GM23248 (cell line): ENCODE data around the gene PDZK1. TPM values are rescaled to one million over a fixed set of nuclear protein-coding genes. Genes with fewer than 3 reads are reported as not detected.

Experiments used
- DNase-seq: peaks from one replicate; pipeline ENCODE4 v3.0.0-alpha.2; 2015
- H2AFZ ChIP-seq: fragments of 200-600 bp; sonication (generic); 2 replicates; pipeline ENCODE4 v1.6.1; 2016; ENCODE audit warnings: antibody characterized with exemption
- H3F3A ChIP-seq: fragments of 200-600 bp; sonication (generic); 2 replicates; pipeline ENCODE4 v1.6.1; 2016; ENCODE audit warnings: mild to moderate bottlenecking, antibody characterized with exemption, mixed run types; ENCODE audit not compliant: insufficient read depth
- H3K27ac ChIP-seq: fragments of 200-600 bp; sonication (generic); 2 replicates; pipeline ENCODE4 v1.5.1; 2016; ENCODE audit warnings: mild to moderate bottlenecking
- H3K27me3 ChIP-seq: fragments of 200-600 bp; sonication (generic); replicated peaks from 2 replicates; pipeline ENCODE4 v1.6.1; 2016; ENCODE audit warnings: mild to moderate bottlenecking; ENCODE audit not compliant: insufficient read depth
- H3K36me3 ChIP-seq: fragments of 200-600 bp; sonication (generic); 2 replicates; pipeline ENCODE4 v1.6.1; 2016; ENCODE audit warnings: low read depth, mild to moderate bottlenecking
- H3K4me1 ChIP-seq: fragments of 200-600 bp; sonication (generic); 2 replicates; pipeline ENCODE4 v1.6.1; 2016; ENCODE audit warnings: mild to moderate bottlenecking; ENCODE audit not compliant: insufficient read depth
- H3K4me2 ChIP-seq: fragments of 200-600 bp; sonication (generic); one replicate; pipeline ENCODE4 v1.6.1; 2016; ENCODE audit warnings: mild to moderate bottlenecking; ENCODE audit not compliant: unreplicated experiment
- H3K4me3 ChIP-seq: fragments of 200-600 bp; sonication (generic); 2 replicates; pipeline ENCODE4 v1.5.1; 2016; ENCODE audit warnings: mild to moderate bottlenecking
- H3K79me2 ChIP-seq: fragments of 200-600 bp; sonication (generic); 2 replicates; pipeline ENCODE4 v1.6.1; 2016; ENCODE audit warnings: mild to moderate bottlenecking; ENCODE audit not compliant: insufficient read depth
- H3K9ac ChIP-seq: fragments of 200-600 bp; sonication (generic); 2 replicates; pipeline ENCODE4 v1.6.1; 2016; ENCODE audit warnings: mild to moderate bottlenecking
- H3K9me2 ChIP-seq: fragments of 200-600 bp; sonication (generic); 2 replicates; pipeline ENCODE4 v1.6.1; 2016; ENCODE audit warnings: mixed run types, mild to moderate bottlenecking, moderate library complexity; ENCODE audit not compliant: insufficient read depth
- H3K9me3 ChIP-seq: fragments of 200-600 bp; sonication (generic); one replicate; pipeline ENCODE4 v1.6.1; 2017; ENCODE audit warnings: low read depth
- H4K20me1 ChIP-seq: fragments of 200-600 bp; sonication (generic); 2 replicates; pipeline ENCODE4 v1.6.0; 2016; ENCODE audit not compliant: insufficient read depth
- EZH2 ChIP-seq: fragments of 200-600 bp; sonication (generic); IDR thresholded peaks from 2 replicates; pipeline ENCODE4 v1.6.1; 2018; ENCODE audit warnings: antibody characterized with exemption, mild to moderate bottlenecking; ENCODE audit not compliant: insufficient read depth, poor library complexity, severe bottlenecking
- EZH2phosphoT487 ChIP-seq: fragments of 200-600 bp; sonication (generic); IDR thresholded peaks from 2 replicates; pipeline ENCODE4 v1.6.1; 2018; ENCODE audit warnings: antibody characterized with exemption, moderate library complexity, mild to moderate bottlenecking, low read depth; ENCODE audit not compliant: insufficient read depth
- WGBS, 2 experiments: methylation state at CpG; one replicate each; pipeline ENCODE4 v1.1.6; 2015 to 2017; ENCODE audit warnings: low lambda C conversion rate in 2 of 2, low coverage in 1 of 2; ENCODE audit errors: missing lambda C conversion rate in 2 of 2; 5-methylcytosine and 5-hydroxymethylcytosine counted together
- in situ Hi-C: fragments of 300-500 bp; cut with MboI; formaldehyde crosslinking; loops from 2 replicates; pipeline ENCODE4 v1.15.0; 2020
- polyA plus RNA-seq: library from polyadenylated mRNA; unstranded; fragments of >200 nt; fragmentation: Nextera tagmentation; extraction: Ambion mirVana; gene quantifications from 2 replicates; pipeline ENCODE4 v1.2.1, GENCODE V29; 2016
- total RNA-seq: library from RNA; depleted of rRNA; stranded (reverse); fragments of >200 nt; shearing (Covaris generic); gene quantifications from 2 replicates; pipeline ENCODE4 v1.2.3, GENCODE V29; 2014

Gene PDZK1
- total and polyA plus RNA-seq, 2 experiments from 2014 or later: 0.91 to 0.97 TPM

DNA sequence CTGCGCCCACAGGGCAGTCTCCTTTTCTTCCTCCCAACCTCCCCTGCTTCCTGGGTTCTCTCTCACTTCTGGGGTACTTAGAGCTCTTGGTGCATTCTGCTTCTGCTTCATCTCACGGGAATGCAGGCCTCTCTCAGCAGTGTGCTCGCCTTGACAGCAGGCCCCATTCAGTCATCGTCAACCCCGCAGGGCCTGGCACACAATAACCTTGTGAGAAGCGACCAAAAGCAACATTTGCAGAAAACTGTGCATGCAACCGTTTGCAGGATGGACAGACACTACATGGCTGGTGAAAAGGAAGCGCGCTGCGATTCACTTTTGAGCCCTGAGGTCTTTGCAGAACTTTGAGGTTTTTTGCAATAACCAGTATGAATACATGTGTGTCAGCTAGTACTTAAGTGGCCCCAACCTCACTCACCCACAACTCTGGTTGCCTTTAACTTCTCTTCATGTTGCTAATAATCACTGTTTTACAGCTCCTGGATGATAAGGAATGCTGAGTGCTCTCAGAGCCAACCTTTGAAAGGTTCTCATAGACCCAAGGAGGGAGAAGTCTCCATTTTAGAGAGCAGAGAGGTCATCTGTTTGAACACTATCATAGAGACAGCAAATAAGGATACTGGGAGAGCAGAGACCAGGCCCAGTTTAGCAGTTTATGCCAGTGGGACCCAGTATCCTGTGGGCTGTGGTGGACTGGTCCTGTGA lies 9.6 kb upstream of the PDZK1 start:
- DNase-seq: peak; percentile 30
- H3K4me3 ChIP-seq: no peak overlapping the region
- 64 to 68% methylated on average over 10 of the region's 10 CpGs for WGBS, 2 experiments
- in situ Hi-C loops: no loop called here
- H3K9me2 ChIP-seq: no peaks in the 10 kb centered on the region
- peak overlapping the region; percentile 56 for H2AFZ ChIP-seq
- no peaks in the 10 kb centered on the region for H4K20me1 ChIP-seq
- TF ChIP-seq EZH2phosphoT487: no peak
- no peak for TF ChIP-seq EZH2
- H3K4me2 ChIP-seq: no peak overlapping the region
- no peak overlapping the region for H3K27ac ChIP-seq
- no peaks in the 10 kb centered on the region for H3K79me2 ChIP-seq
- no peaks in the 10 kb centered on the region for H3K36me3 ChIP-seq
- peaks cover 14% of the 10 kb centered on the region for H3K4me1 ChIP-seq
- H3K9ac ChIP-seq: no peak overlapping the region
- peaks cover 16% of the 10 kb centered on the region for H3F3A ChIP-seq
- H3K9me3 ChIP-seq: no peaks in the 10 kb centered on the region
- no peaks in the 10 kb centered on the region for H3K27me3 ChIP-seq

DNA sequence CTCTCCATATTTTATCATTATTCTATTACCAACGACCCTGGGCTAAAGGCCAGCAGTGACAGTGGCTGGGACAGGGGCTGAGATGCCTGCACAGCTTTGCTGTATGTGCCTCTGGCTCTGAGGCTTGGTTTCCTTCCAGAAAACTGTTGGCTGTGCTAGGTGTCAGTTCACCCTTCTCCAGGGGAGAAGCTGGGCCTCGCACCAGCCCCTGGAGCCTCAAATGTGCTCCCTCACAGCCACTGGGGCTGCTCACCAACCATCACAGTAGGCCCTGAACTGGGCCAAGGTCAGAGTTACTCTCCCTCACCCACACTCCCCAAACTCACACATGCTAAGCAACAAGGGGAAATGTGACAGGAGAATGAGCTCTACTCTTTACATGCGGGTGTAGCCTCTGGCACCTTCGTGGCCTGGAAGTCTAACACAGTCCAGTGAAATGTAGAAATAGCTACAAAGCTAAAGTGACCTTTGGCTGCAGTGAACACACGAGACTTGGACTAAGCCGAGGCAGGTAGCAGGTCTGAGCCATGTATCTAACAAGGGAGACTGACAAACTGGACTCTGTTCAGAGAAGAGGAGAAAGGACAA lies 7.5 kb upstream of the PDZK1 start:
- H3K27me3 ChIP-seq: no peaks in the 10 kb centered on the region
- no peaks in the 10 kb centered on the region for H3K9me2 ChIP-seq
- no peak for DNase-seq
- no peak overlapping the region for H3K27ac ChIP-seq
- H3K79me2 ChIP-seq: no peaks in the 10 kb centered on the region
- H3F3A ChIP-seq: peaks cover 4% of the 10 kb centered on the region
- H3K4me1 ChIP-seq: peaks cover 7% of the 10 kb centered on the region
- H3K4me2 ChIP-seq: no peak overlapping the region
- in situ Hi-C loops: no loop called here
- no peak overlapping the region for H3K9ac ChIP-seq
- no peak overlapping the region for H2AFZ ChIP-seq
- H4K20me1 ChIP-seq: no peaks in the 10 kb centered on the region
- no peak overlapping the region for H3K4me3 ChIP-seq
- H3K9me3 ChIP-seq: no peaks in the 10 kb centered on the region
- H3K36me3 ChIP-seq: no peaks in the 10 kb centered on the region
- no peak for TF ChIP-seq EZH2
- 78 to 84% methylated on average over 6 of the region's 6 CpGs for WGBS, 2 experiments

DNA sequence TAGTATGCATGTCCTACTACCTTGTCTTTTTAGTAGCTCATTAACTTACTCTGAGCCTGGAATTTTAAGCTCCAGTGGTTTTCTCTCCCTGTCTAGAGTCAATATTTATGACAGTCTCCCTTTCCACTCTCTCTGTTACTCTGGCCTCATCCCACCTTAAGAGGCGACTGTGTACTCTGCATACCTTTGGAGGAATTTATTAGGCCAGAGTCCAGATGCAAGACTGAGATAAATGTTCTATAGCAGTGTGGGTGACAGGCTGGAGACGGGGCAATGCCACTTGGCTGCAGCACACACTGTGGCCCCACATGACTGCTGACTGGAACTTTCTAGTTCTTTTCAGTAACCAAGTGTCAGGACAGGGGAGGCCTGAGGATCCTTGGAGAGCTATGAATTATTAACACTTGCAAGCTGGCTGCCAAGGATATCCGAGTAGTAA lies 4.1 kb upstream of the PDZK1 start:
- H4K20me1 ChIP-seq: no peaks in the 10 kb centered on the region
- 92 to 94% methylated on average over 3 of the region's 3 CpGs for WGBS, 2 experiments
- no peaks in the 10 kb centered on the region for H3K9me3 ChIP-seq
- H3K9ac ChIP-seq: no peak overlapping the region
- H3K9me2 ChIP-seq: no peaks in the 10 kb centered on the region
- H3K4me3 ChIP-seq: no peak overlapping the region
- no peaks in the 10 kb centered on the region for H3K36me3 ChIP-seq
- H3K27ac ChIP-seq: no peak overlapping the region
- no peak for DNase-seq
- peaks cover 18% of the 10 kb centered on the region for H3K4me1 ChIP-seq
- no peak overlapping the region for H2AFZ ChIP-seq
- H3K4me2 ChIP-seq: no peak overlapping the region
- in situ Hi-C loops: no loop called here
- H3K79me2 ChIP-seq: no peaks in the 10 kb centered on the region
- peaks cover 3% of the 10 kb centered on the region; the same call in 1 of the 2 replicates for H3F3A ChIP-seq
- H3K27me3 ChIP-seq: no peaks in the 10 kb centered on the region
- TF ChIP-seq EZH2phosphoT487 (no peak), EZH2 (no peak)

GRCh38 chr1:145710291-145711027 lies 3.3 kb upstream of the PDZK1 start:
- 60 to 62% methylated on average over 4 of the region's 4 CpGs for whole genome bisulfite sequencing, 2 experiments
- DNase-seq: no peak
- no peaks in the 10 kb centered on the region for H3K9me2 ChIP-seq
- H3K27me3 ChIP-seq: no peaks in the 10 kb centered on the region
- H3K4me3 ChIP-seq: no peak overlapping the region
- H3K36me3 ChIP-seq: no peaks in the 10 kb centered on the region
- no peaks in the 10 kb centered on the region for H3K79me2 ChIP-seq
- no peak overlapping the region for H3K27ac ChIP-seq
- in situ Hi-C loops: no loop called here
- no peak overlapping the region for H3K9ac ChIP-seq
- H3K4me2 ChIP-seq: no peak overlapping the region
- peaks cover 11% of the 10 kb centered on the region for H3F3A ChIP-seq
- peaks cover 26% of the 10 kb centered on the region for H3K4me1 ChIP-seq
- H4K20me1 ChIP-seq: no peaks in the 10 kb centered on the region
- H2AFZ ChIP-seq: no peak overlapping the region
- TF ChIP-seq EZH2phosphoT487: no peak
- TF ChIP-seq EZH2: no peak
- no peaks in the 10 kb centered on the region for H3K9me3 ChIP-seq
